GM12878 (cell line): ENCODE data around the gene PRRT1B. TPM values are rescaled to one million over a fixed set of nuclear protein-coding genes. Genes with fewer than 3 reads are reported as not detected.

ENCODE experiments used
- ATAC-seq: fragments of 200-7000 bp; cut with Tn5 transposase; 3 replicates; pipeline ENCODE4 v1.9.1; 2020; ENCODE audit warnings: mild to moderate bottlenecking, moderate library complexity
- BruUV-seq: library from RNA; stranded (reverse); fragments of 400-500 nt; replicated peaks from 2 replicates; lab custom pipeline; 2021; lab: Mats Ljungman, UMichigan
- CTCF ChIA-PET: fragments of 300-600 bp; sonication (Branson Sonifier 250); formaldehyde crosslinking; extraction: SDS; loops from one replicate; lab custom pipeline; 2021; ENCODE audit warnings: inconsistent platforms; lab: Yijun Ruan, JAX
- POLR2A ChIA-PET: fragments of 350-600 bp; formaldehyde crosslinking; extraction: SDS; loops from one replicate; lab custom pipeline; 2021; ENCODE audit warnings: inconsistent platforms; lab: Charles Lee
- RAD21 ChIA-PET: fragments of 300-600 bp; sonication (Branson Sonifier 250); formaldehyde crosslinking; loops from one replicate; lab custom pipeline; 2023; ENCODE audit warnings: antibody characterized with exemption; ENCODE audit not compliant: unreplicated experiment; lab: Charles Lee
- SMC1A ChIA-PET: fragments of 300-600 bp; sonication (Branson Sonifier 250); formaldehyde crosslinking; loops from one replicate; lab custom pipeline; 2023; ENCODE audit not compliant: unreplicated experiment, uncharacterized antibody; lab: Charles Lee
- DNase-seq: peaks from one replicate; pipeline ENCODE4 v3.0.0-alpha.2; 2011; ENCODE audit warnings: low read depth, low spot score
- FAIRE-seq: peaks from 3 replicates; lab custom pipeline; 2011; peaks lifted over from hg19 to GRCh38; lab: Jason Lieb, UNC
- H2AFZ ChIP-seq: 2 replicates; pipeline ENCODE4 v1.6.0; 2011; ENCODE audit warnings: low read depth, low read length, control low read depth; ENCODE audit not compliant: control insufficient read depth
- H3K27ac ChIP-seq: 2 replicates; pipeline ENCODE4 v1.5.1; 2011; ENCODE audit warnings: control low read depth; ENCODE audit not compliant: control insufficient read depth, insufficient read depth
- H3K27me3 ChIP-seq, 2 experiments: replicated peaks in 1 of 2; 2 replicates each; pipeline versions ENCODE4 v1.6.0 to v1.6.1; 2011; ENCODE audit warnings: low read length in 1 of 2; ENCODE audit not compliant: control insufficient read depth in 2 of 2, insufficient read depth in 2 of 2
- H3K36me3 ChIP-seq, 2 experiments: 2 replicates each; pipeline ENCODE4 v1.5.1; 2011; ENCODE audit warnings: low read length in 1 of 2; ENCODE audit not compliant: control insufficient read depth in 2 of 2, insufficient read depth in 2 of 2
- H3K4me1 ChIP-seq: 2 replicates; pipeline ENCODE4 v1.6.1; 2011; ENCODE audit warnings: mild to moderate bottlenecking, low read length, moderate library complexity, mixed read lengths; ENCODE audit not compliant: control insufficient read depth, insufficient read depth
- H3K4me2 ChIP-seq: 2 replicates; pipeline ENCODE4 v1.6.0; 2011; ENCODE audit warnings: control low read depth; ENCODE audit not compliant: control insufficient read depth, insufficient read depth
- H3K4me3 ChIP-seq: fragments of 200-600 bp; sonication (generic); 2 replicates; pipeline ENCODE4 v1.5.1; 2016
- H3K79me2 ChIP-seq: 2 replicates; pipeline ENCODE4 v1.6.0; 2011; ENCODE audit warnings: low read length; ENCODE audit not compliant: control insufficient read depth, insufficient read depth
- H3K9ac ChIP-seq: 2 replicates; pipeline ENCODE4 v1.8.0; 2011; ENCODE audit warnings: low read length, control low read depth, mixed read lengths; ENCODE audit not compliant: control insufficient read depth, insufficient read depth
- H3K9me3 ChIP-seq: replicated peaks from 3 replicates; pipeline ENCODE4 v1.5.1; 2011; ENCODE audit warnings: mild to moderate bottlenecking, low read length; ENCODE audit not compliant: control insufficient read depth, insufficient read depth
- H4K20me1 ChIP-seq: 2 replicates; pipeline ENCODE4 v1.6.0; 2011; ENCODE audit not compliant: control insufficient read depth, insufficient read depth
- ATF2 ChIP-seq: IDR thresholded peaks from 2 replicates; pipeline ENCODE4 v1.6.1; 2012; ENCODE audit warnings: low read length, inconsistent platforms
- MTA3 ChIP-seq: IDR thresholded peaks from 2 replicates; pipeline ENCODE4 v1.6.1; 2012; ENCODE audit warnings: low read length, inconsistent platforms, borderline replicate concordance
- POLR2A ChIP-seq: IDR thresholded peaks from 2 replicates; pipeline ENCODE4 v1.6.1; 2011; ENCODE audit warnings: low read depth, mild to moderate bottlenecking, low read length
- RAD21 ChIP-seq: IDR thresholded peaks from 2 replicates; pipeline ENCODE4 v1.6.1; 2011; ENCODE audit warnings: mild to moderate bottlenecking, low read depth, low read length, moderate library complexity; ENCODE audit not compliant: insufficient read depth
- SMAD5 ChIP-seq: IDR thresholded peaks from 2 replicates; pipeline ENCODE4 v1.6.1; 2016; ENCODE audit warnings: antibody characterized with exemption, low read depth
- ZBTB33 ChIP-seq: fragments of 450-650 bp; IDR thresholded peaks from 2 replicates; pipeline ENCODE4 v1.6.1; 2017; ENCODE audit warnings: mild to moderate bottlenecking
- WGBS: methylation state at CpG from one replicate; pipeline ENCODE4 v1.1.6; 2016; ENCODE audit warnings: low lambda C conversion rate; ENCODE audit not compliant: insufficient replicate concordance, insufficient coverage; ENCODE audit errors: missing lambda C conversion rate; 5-methylcytosine and 5-hydroxymethylcytosine counted together
- in situ Hi-C: fragments of 300-500 bp; cut with MboI; formaldehyde crosslinking; loops from 9 replicates; pipeline ENCODE4 v1.14.3; 2018; ENCODE audit warnings: mixed read lengths
- intact Hi-C: fragments of 100-400 bp; cut with micrococcal nuclease; formaldehyde crosslinking; loops from one replicate; pipeline ENCODE4 v1.14.2; 2022; ENCODE audit not compliant: unreplicated experiment
- polyA plus RNA-seq, 11 experiments: library from polyadenylated mRNA; depleted of rRNA in 4 of 11; unstranded in 6 of 11; stranded (reverse) in 5 of 11; fragments of >200 nt; fragmentation: Nextera tagmentation in 4 of 11; fragmentation: Illumina TruSeq in 1 of 11; extraction: Ambion mirVana in 4 of 11; extraction: Trizol in 1 of 11; gene quantifications; 1 replicate in 1 of 11; 2 replicates in 10 of 11; pipeline versions ENCODE4 v1.2.1 to v1.2.3, GENCODE V29; 2011 to 2016; ENCODE audit warnings: inconsistent platforms in 2 of 11, missing spikeins in 2 of 11, low read depth in 1 of 11
- total RNA-seq, 4 experiments: library from RNA; depleted of rRNA in 3 of 4; stranded (reverse); fragments of >200 nt in 3 of 4; fragmentation: Illumina TruSeq in 1 of 4; extraction: Trizol in 1 of 4; gene quantifications; 2 replicates each; pipeline versions ENCODE4 v1.2.1 to v1.2.3, GENCODE V29; 2013 to 2021

Gene PRRT1B
- total and polyA plus RNA-seq, 10 of the 15 experiments (the other 5 are each of a cell fraction or from before 2014, with no cell fraction given) = not detected

GRCh38 chr9:131594906-131595665 lies 49.8 kb downstream of the PRRT1B start (continued):
- TF ChIP-seq ATF2 (no peak), RAD21 (no peak), MTA3 (no peak), SMAD5 (no peak)

- POLR2A ChIA-PET = no interaction called here
- Histone ChIP-seq H3K27ac (no peak overlapping the region), H3K4me3 (no peak overlapping the region), H3K4me2 (no peak overlapping the region), H3K4me1 (no peaks in the 10 kb centered on the region), H3K9ac (no peak overlapping the region), H4K20me1 (no peaks in the 10 kb centered on the region), H2AFZ (no peak overlapping the region), H3K36me3 (peaks cover 36 to 42% of the 10 kb centered on the region in 2 experiments), H3K9me3 (no peaks in the 10 kb centered on the region), H3K79me2 (no peaks in the 10 kb centered on the region), H3K27me3 (no peaks in the 10 kb centered on the region)
- DNase-seq = no peak
- no peak for TF ChIP-seq ZBTB33
- TF ChIP-seq POLR2A = 0 out of 2 replicates have a peak, but pooled peaks have one; percentile 13
- no peak for ATAC-seq
- no peak for FAIRE-seq
- intact Hi-C loops = no loop called here
- BruUV-seq = no TSS peak
- CTCF ChIA-PET = no interaction called here
- RAD21 ChIA-PET = interaction anchor here (1.0 kb wide), 1 partner anchor 145 kb away, joined by 3 read pairs; no protein-coding TSS in a partner anchor
- SMC1A ChIA-PET = no interaction called here
- 89% methylated on average over 20 of the region's 20 CpGs for WGBS
- in situ Hi-C loops = loop anchor here (25.0 kb wide), 1 partner anchor 641 kb away; no protein-coding TSS in a partner anchor
Observed at GRCh38 chr9:131595696-131596429, 50.5 kb downstream of the PRRT1B start.
